Fibroblast of skin of back (primary cell): ENCODE measurements around the gene CKB.

ENCODE experiments used
- DNase-seq: peaks from one replicate; pipeline ENCODE4 v3.0.0-alpha.2; 2013

The CKB gene

GRCh38 chr14:103549361-103550311 lies 27.0 kb upstream of the CKB start:
- DNase-seq: no peak

GRCh38 chr14:103548463-103549351 lies 26.1 kb upstream of the CKB start:
- DNase-seq: no peak

- DNase-seq: no peak
These were observed 25.4 kb upstream of the CKB start for GRCh38 chr14:103547941-103548462.

GRCh38 chr14:103547455-103547940 lies 24.9 kb upstream of the CKB start:
- DNase-seq: no peak

GRCh38 chr14:103546652-103547454 lies 24.2 kb upstream of the CKB start:
- peak; percentile 44 for DNase-seq

- no peak for DNase-seq
These were observed 23.5 kb upstream of the CKB start for GRCh38 chr14:103545915-103546651.

- no peak for DNase-seq
These were observed 22.7 kb upstream of the CKB start for GRCh38 chr14:103545219-103545914.

- no peak for DNase-seq
These were observed 22.0 kb upstream of the CKB start for GRCh38 chr14:103544388-103545218.

- DNase-seq: no peak
These were observed 21.2 kb upstream of the CKB start for GRCh38 chr14:103543721-103544387.

- DNase-seq: no peak
These were observed 20.5 kb upstream of the CKB start for GRCh38 chr14:103543140-103543539.

- peak; percentile 69 for DNase-seq
These were observed 20.0 kb upstream of the CKB start for GRCh38 chr14:103542605-103543088.

GRCh38 chr14:103541709-103542604 lies 19.3 kb upstream of the CKB start:
- no peak for DNase-seq

- DNase-seq: no peak
These were observed 18.4 kb upstream of the CKB start for GRCh38 chr14:103540821-103541708.

GRCh38 chr14:103539056-103539825 lies 16.6 kb upstream of the CKB start:
- DNase-seq: no peak

GRCh38 chr14:103538291-103539055 lies 15.8 kb upstream of the CKB start:
- DNase-seq: no peak
